K562 (cell line): ENCODE data around the gene NCOA6.

Experiments used
- MTA1 ChIP-seq: fragments of 450-650 bp; IDR thresholded peaks from 2 replicates; pipeline ENCODE4 v1.6.1; 2017; ENCODE audit warnings: borderline replicate concordance
- OTX1 ChIP-seq: fragments of 450-650 bp; formaldehyde crosslinking; IDR thresholded peaks from 2 replicates; pipeline ENCODE4 v1.4.0; 2022; ENCODE audit warnings: mild to moderate bottlenecking
- PHF21A ChIP-seq: fragments of 450-650 bp; IDR thresholded peaks from 2 replicates; pipeline ENCODE4 v1.6.1; 2017; ENCODE audit warnings: low read depth, borderline replicate concordance
- RBFOX2 ChIP-seq: fragments of 200-400 bp; formaldehyde crosslinking; IDR thresholded peaks from 2 replicates; pipeline ENCODE4 v1.6.1; 2017; ENCODE audit warnings: low read depth, mild to moderate bottlenecking, low read length, moderate library complexity
- TCF7L2 ChIP-seq: fragments of 150-350 bp; IDR thresholded peaks from 2 replicates; pipeline ENCODE4 v1.6.1; 2016; ENCODE audit warnings: low read depth, mild to moderate bottlenecking, low read length, moderate library complexity
- ZC3H11A ChIP-seq: IDR thresholded peaks from 2 replicates; pipeline ENCODE4 v1.6.1; 2012; ENCODE audit warnings: low read depth, low read length, improper control_type of control experiment
- ZNF12 ChIP-seq: sonication (generic); formaldehyde crosslinking; IDR thresholded peaks from 2 replicates; pipeline ENCODE4 v1.4.0; 2020; ENCODE audit warnings: mild to moderate bottlenecking, missing genetic modification reagents
- ZNF140 ChIP-seq: fragments of 250-450 bp; sonication (Bioruptor Pico); IDR thresholded peaks from 2 replicates; pipeline ENCODE4 v1.8.0; 2021; ENCODE audit warnings: moderate library complexity, mild to moderate bottlenecking, inconsistent platforms
- ZNF79 ChIP-seq: fragments of 250-450 bp; sonication (Bioruptor Pico); IDR thresholded peaks from 2 replicates; pipeline ENCODE4 v1.4.0; 2020; ENCODE audit warnings: low read depth, mild to moderate bottlenecking, moderate library complexity
- TF ChIP-seq, protein P1 (sequence below), 2 experiments: IDR thresholded peaks in 1 of 2; conservative IDR thresholded peaks in 1 of 2; 2 replicates each; pipeline ENCODE4 v1.6.1; 2016; ENCODE audit warnings: low read depth in 2 of 2, mild to moderate bottlenecking in 1 of 2, missing compliant biosample characterization in 1 of 2, missing genetic modification characterization in 1 of 2, moderate library complexity in 1 of 2
- TF ChIP-seq, protein P2 (sequence below), 3 experiments: IDR thresholded peaks in 2 of 3; conservative IDR thresholded peaks in 1 of 3; 2 replicates each; pipeline ENCODE4 v1.5.1; 2011 to 2012; ENCODE audit warnings: low read length in 3 of 3, mild to moderate bottlenecking in 3 of 3, control low read depth in 2 of 3, improper control_type of control experiment in 1 of 3, inconsistent platforms in 1 of 3, low read depth in 1 of 3, mixed read lengths in 1 of 3, moderate library complexity in 1 of 3; ENCODE audit not compliant: insufficient read depth in 2 of 3
- TF ChIP-seq, protein P3 (sequence below): sonication (generic); formaldehyde crosslinking; IDR thresholded peaks from 2 replicates; pipeline ENCODE4 v1.9.0; 2022; ENCODE audit warnings: mild to moderate bottlenecking, missing genetic modification reagents

DNA sequence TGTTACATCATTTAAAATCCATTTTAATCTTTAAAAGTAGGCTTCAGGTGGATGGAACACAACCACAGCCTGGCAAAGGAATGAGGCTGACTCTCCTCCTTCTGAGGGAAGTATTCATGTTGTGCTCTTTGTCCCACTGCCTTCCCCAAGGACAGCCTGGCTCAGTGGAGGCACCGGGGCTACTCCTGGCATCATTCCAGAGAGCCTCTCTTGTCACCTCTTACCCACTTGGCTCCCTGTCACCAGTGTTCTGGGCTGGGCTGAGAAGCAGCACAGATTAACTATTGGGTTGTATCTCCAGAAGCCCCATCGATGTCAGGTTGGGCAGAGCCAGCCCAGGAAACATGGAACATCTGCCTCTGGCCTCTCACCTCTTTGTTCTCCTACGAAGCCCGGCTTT, 132.0 kb downstream of the NCOA6 start:
- TF ChIP-seq, protein P1, sequence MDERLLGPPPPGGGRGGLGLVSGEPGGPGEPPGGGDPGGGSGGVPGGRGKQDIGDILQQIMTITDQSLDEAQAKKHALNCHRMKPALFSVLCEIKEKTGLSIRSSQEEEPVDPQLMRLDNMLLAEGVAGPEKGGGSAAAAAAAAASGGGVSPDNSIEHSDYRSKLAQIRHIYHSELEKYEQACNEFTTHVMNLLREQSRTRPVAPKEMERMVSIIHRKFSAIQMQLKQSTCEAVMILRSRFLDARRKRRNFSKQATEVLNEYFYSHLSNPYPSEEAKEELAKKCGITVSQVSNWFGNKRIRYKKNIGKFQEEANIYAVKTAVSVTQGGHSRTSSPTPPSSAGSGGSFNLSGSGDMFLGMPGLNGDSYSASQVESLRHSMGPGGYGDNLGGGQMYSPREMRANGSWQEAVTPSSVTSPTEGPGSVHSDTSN (CRISPR knock-in tag; IDR thresholded peaks at IDR 0.05; ENCODE audit: low read depth) = no peak
- TF ChIP-seq, protein P1 (tag; conservative IDR thresholded peaks at IDR 0.05; ENCODE audit: low read depth) = no peak
- TF ChIP-seq RBFOX2 (no peak), ZNF79 (no peak), ZNF12 (CRISPR knock-in tag) (no peak), ZNF140 (CRISPR knock-in tag) (no peak), OTX1 (CRISPR knock-in tag) (no peak), PHF21A (no peak), ZC3H11A (no peak), MTA1 (no peak), TCF7L2 (no peak)
- TF ChIP-seq, protein P2, sequence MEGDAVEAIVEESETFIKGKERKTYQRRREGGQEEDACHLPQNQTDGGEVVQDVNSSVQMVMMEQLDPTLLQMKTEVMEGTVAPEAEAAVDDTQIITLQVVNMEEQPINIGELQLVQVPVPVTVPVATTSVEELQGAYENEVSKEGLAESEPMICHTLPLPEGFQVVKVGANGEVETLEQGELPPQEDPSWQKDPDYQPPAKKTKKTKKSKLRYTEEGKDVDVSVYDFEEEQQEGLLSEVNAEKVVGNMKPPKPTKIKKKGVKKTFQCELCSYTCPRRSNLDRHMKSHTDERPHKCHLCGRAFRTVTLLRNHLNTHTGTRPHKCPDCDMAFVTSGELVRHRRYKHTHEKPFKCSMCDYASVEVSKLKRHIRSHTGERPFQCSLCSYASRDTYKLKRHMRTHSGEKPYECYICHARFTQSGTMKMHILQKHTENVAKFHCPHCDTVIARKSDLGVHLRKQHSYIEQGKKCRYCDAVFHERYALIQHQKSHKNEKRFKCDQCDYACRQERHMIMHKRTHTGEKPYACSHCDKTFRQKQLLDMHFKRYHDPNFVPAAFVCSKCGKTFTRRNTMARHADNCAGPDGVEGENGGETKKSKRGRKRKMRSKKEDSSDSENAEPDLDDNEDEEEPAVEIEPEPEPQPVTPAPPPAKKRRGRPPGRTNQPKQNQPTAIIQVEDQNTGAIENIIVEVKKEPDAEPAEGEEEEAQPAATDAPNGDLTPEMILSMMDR (IDR thresholded peaks at IDR 0.05 in 2 of 3, conservative IDR thresholded peaks at IDR 0.05 in 1 of 3; ENCODE audit: insufficient read depth in 2 of 3, low read depth in 1 of 3, low read length in 3 of 3) = no peak
- TF ChIP-seq, protein P3, sequence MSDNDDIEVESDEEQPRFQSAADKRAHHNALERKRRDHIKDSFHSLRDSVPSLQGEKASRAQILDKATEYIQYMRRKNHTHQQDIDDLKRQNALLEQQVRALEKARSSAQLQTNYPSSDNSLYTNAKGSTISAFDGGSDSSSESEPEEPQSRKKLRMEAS (CRISPR knock-in tag) = no peak
